NOMO-1 treated with dmso at 0.1 percent for 144 hours (cell line): ENCODE results near the gene EYS.

ENCODE experiments used
- DNase-seq: peaks from one replicate; lab custom pipeline; 2025; ENCODE audit not compliant: unreplicated experiment; lab: John Stamatoyannopoulos, UW

The EYS gene

DNA sequence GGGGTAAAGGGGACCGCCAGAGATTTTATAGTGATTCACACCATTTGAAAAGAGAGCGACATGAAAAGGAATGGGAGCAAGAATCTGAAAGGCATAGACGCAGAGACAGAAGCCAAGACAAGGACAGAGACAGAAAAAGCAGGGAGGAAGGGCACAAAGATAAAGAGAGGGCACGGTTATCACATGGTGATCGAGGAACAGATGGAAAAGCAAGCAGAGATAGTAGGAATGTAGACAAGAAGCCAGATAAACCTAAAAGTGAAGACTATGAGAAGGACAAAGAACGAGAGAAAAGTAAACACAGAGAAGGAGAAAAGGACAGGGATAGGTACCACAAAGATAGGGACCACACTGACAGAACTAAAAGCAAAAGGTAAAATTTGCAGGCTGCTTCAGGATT lies 1993.7 kb downstream of the EYS start:
- DNase-seq, result no peak

GRCh38 chr6:63709148-63709547 lies 1997.9 kb downstream of the EYS start:
- DNase-seq, result no peak

- DNase-seq, result no peak
Observed at GRCh38 chr6:63708631-63709030, 1998.4 kb downstream of the EYS start.

GRCh38 chr6:63706630-63707029 lies 2000.4 kb downstream of the EYS start:
- DNase-seq, result no peak

GRCh38 chr6:63705707-63706106 lies 2001.3 kb downstream of the EYS start:
- DNase-seq, result no peak

GRCh38 chr6:63690221-63690620 lies 2016.8 kb downstream of the EYS start:
- peak; percentile 17 for DNase-seq

DNA sequence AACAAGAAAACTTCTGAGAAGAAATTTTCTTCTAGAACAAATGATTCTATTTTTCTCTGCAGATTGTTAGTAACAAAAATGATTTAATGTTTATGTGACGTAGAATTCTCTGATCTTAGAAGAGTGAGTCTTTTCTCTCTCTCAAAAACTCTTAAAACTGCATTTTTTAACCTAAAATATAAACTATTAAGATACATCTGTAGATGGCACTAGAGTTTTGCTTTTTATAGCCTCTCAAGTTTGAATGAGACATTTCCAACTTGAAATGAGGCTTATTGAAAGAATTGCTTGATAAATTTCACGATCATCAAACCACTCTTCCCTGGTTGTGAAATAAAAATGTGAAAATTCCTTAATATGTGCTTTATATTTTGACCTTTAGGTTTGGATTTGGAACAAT lies 2017.6 kb downstream of the EYS start:
- no peak for DNase-seq

DNA sequence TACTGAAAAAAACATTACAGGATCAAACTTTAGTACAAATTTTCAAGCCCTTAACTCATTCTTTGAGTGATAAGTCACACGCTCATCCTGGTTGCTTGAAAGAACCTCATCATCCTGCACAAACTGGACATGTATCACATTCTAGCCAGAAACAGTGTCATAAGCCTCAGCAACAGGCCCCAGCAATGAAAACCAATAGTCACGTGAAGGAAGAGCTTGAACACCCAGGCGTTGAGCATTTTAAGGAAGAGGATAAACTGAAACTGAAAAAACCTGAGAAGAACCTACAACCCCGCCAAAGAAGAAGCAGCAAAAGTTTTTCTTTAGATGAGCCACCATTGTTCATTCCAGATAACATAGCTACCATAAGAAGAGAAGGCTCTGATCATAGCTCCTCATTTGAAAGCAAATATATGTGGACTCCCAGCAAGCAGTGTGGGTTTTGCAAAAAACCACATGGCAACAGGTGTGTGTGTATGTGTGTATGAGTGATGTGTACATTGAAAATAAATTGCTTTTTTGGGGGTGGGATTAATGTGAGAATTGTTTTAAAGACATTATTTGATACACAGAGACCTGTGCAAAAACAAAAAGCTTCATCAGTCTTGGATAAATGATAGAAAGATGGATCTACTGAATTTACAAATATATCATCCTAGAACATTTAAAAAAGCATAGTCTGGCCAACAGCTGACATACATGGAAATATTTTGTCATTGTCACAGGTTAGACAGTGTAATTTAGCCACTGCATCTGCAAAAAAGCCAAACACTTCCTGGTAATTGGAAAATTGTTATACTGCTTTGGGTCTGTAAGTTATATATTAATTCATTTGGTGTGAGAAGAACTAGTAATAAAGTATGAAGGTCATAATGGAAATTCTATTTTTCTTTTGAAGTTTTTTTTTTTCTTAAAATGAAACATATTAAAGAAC lies 2021.3 kb downstream of the EYS start:
- DNase-seq, result peak; percentile 79

GRCh38 chr6:63683071-63683603 lies 2023.9 kb downstream of the EYS start:
- DNase-seq, result no peak

DNA sequence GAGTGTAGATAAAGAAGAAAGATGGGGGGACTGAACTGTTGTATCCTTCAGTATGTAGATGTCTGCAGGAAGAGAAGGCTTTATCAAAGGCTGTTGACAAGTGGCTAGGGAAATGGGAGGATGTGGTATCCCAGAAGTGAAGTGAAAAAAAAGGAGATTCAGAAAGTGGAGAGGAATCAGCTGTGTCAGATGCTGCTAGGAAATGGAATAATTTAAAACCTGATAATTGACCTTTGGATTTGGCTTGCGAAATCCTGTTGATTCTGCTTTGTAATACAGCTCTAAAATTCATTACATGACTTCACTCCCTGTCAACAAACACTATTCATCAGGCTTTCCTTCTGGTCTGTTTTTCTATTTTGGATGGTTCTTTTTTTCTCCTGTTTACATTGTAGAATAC lies 2029.7 kb downstream of the EYS start:
- no peak for DNase-seq

- DNase-seq, result no peak
Observed at GRCh38 chr6:63676412-63677114, 2030.5 kb downstream of the EYS start.

- DNase-seq, result no peak
Observed at GRCh38 chr6:63675138-63675537, 2031.9 kb downstream of the EYS start.

- no peak for DNase-seq
Observed at GRCh38 chr6:63674635-63675034, 2032.4 kb downstream of the EYS start.

- DNase-seq, result no peak
Observed at GRCh38 chr6:63673692-63674091, 2033.3 kb downstream of the EYS start.

- DNase-seq, result no peak
Observed at GRCh38 chr6:63672582-63673129, 2034.4 kb downstream of the EYS start.

- DNase-seq, result no peak
Observed at GRCh38 chr6:63671098-63671754, 2035.8 kb downstream of the EYS start.
